ENCODE data around the gene SGMS1.

GRCh38 chr10:50603151-50603850 lies 20.5 kb downstream of the SGMS1 start:
- TF ChIP-seq, protein P1, sequence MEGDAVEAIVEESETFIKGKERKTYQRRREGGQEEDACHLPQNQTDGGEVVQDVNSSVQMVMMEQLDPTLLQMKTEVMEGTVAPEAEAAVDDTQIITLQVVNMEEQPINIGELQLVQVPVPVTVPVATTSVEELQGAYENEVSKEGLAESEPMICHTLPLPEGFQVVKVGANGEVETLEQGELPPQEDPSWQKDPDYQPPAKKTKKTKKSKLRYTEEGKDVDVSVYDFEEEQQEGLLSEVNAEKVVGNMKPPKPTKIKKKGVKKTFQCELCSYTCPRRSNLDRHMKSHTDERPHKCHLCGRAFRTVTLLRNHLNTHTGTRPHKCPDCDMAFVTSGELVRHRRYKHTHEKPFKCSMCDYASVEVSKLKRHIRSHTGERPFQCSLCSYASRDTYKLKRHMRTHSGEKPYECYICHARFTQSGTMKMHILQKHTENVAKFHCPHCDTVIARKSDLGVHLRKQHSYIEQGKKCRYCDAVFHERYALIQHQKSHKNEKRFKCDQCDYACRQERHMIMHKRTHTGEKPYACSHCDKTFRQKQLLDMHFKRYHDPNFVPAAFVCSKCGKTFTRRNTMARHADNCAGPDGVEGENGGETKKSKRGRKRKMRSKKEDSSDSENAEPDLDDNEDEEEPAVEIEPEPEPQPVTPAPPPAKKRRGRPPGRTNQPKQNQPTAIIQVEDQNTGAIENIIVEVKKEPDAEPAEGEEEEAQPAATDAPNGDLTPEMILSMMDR (IDR thresholded peaks at IDR 0.05; ENCODE audit: poor library complexity, severe bottlenecking): no peak
- TF ChIP-seq EZH2 (IDR thresholded peaks at IDR 0.05; ENCODE audit: borderline replicate concordance, insufficient read depth, low read length, poor library complexity, severe bottlenecking): no peak
- TF ChIP-seq, protein P2, sequence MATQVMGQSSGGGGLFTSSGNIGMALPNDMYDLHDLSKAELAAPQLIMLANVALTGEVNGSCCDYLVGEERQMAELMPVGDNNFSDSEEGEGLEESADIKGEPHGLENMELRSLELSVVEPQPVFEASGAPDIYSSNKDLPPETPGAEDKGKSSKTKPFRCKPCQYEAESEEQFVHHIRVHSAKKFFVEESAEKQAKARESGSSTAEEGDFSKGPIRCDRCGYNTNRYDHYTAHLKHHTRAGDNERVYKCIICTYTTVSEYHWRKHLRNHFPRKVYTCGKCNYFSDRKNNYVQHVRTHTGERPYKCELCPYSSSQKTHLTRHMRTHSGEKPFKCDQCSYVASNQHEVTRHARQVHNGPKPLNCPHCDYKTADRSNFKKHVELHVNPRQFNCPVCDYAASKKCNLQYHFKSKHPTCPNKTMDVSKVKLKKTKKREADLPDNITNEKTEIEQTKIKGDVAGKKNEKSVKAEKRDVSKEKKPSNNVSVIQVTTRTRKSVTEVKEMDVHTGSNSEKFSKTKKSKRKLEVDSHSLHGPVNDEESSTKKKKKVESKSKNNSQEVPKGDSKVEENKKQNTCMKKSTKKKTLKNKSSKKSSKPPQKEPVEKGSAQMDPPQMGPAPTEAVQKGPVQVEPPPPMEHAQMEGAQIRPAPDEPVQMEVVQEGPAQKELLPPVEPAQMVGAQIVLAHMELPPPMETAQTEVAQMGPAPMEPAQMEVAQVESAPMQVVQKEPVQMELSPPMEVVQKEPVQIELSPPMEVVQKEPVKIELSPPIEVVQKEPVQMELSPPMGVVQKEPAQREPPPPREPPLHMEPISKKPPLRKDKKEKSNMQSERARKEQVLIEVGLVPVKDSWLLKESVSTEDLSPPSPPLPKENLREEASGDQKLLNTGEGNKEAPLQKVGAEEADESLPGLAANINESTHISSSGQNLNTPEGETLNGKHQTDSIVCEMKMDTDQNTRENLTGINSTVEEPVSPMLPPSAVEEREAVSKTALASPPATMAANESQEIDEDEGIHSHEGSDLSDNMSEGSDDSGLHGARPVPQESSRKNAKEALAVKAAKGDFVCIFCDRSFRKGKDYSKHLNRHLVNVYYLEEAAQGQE (IDR thresholded peaks at IDR 0.05; ENCODE audit: borderline replicate concordance): no peak
- TF ChIP-seq SMC3 (conservative IDR thresholded peaks at IDR 0.05; ENCODE audit: poor library complexity): no peak
- TF ChIP-seq MXI1 (conservative IDR thresholded peaks at IDR 0.05; ENCODE audit: poor library complexity, severe bottlenecking): no peak
- no peak for TF ChIP-seq EP300 (conservative IDR thresholded peaks at IDR 0.05; ENCODE audit: poor library complexity, severe bottlenecking)

Data from neural cell (in vitro differentiated cells).